ENCODE data around the gene LRCH3.

GRCh38 chr3:197750858-197751737 is 40.0 kb upstream of the LRCH3 start:
- TF ChIP-seq SNAPC5 (CRISPR knock-in tag; IDR thresholded peaks at IDR 0.05; ENCODE audit: borderline replicate concordance) (no peak), MED13 (CRISPR knock-in tag; IDR thresholded peaks at IDR 0.05) (no peak), ZNF362 (CRISPR knock-in tag; IDR thresholded peaks at IDR 0.05; ENCODE audit: borderline replicate concordance) (no peak), CTCF (CRISPR knock-in tag; IDR thresholded peaks at IDR 0.05) (no peak), ZNF503 (CRISPR knock-in tag; IDR thresholded peaks at IDR 0.05) (no peak)
